ENCODE results near the gene MAPT.

- TF ChIP-seq CTCF (IDR thresholded peaks at IDR 0.05 in 2 of 3, conservative IDR thresholded peaks at IDR 0.05 in 1 of 3; ENCODE audit: borderline replicate concordance in 1 of 3, insufficient read depth in 1 of 3, low read depth in 2 of 3, low read length in 2 of 3) (no peak), POLR2A (IDR thresholded peaks at IDR 0.05; ENCODE audit: borderline replicate concordance, extremely low read depth, insufficient read depth, insufficient read length) (no peak), RAD21 (IDR thresholded peaks at IDR 0.05; ENCODE audit: low read depth) (no peak), ZFX (IDR thresholded peaks at IDR 0.05) (no peak), SP1 (IDR thresholded peaks at IDR 0.05; ENCODE audit: low read depth) (no peak), EGR1 (IDR thresholded peaks at IDR 0.05; ENCODE audit: low read depth) (no peak), ZBTB33 (IDR thresholded peaks at IDR 0.05; ENCODE audit: extremely low read depth, insufficient replicate concordance, low read length) (no peak), SIN3A (IDR thresholded peaks at IDR 0.05; ENCODE audit: low read depth) (no peak), CBX3 (IDR thresholded peaks at IDR 0.05; ENCODE audit: low read depth) (no peak)
Measured at GRCh38 chr17:46074540-46074939, 180.2 kb downstream of the MAPT start.

Data from HCT116 (cell line).